HG03039 (cell line): ENCODE measurements around the gene IRAK4.
A peak's percentile ranks its signal among the peaks of the same experiment; 100 is the strongest.

Experiments
- ATAC-seq: cut with Tn5 transposase; IDR thresholded peaks from one replicate; pipeline ENCODE4 v1.9.1; 2021; ENCODE audit warnings: mild to moderate bottlenecking, moderate library complexity; ENCODE audit not compliant: unreplicated experiment

Gene IRAK4

GRCh38 chr12:43764528-43764927, 5.8 kb downstream of the IRAK4 start:
- no peak for ATAC-seq

- no peak for ATAC-seq
Observed at GRCh38 chr12:43766291-43766690, 7.5 kb downstream of the IRAK4 start.

- no peak for ATAC-seq
Observed at GRCh38 chr12:43776498-43776897, 17.7 kb downstream of the IRAK4 start.

DNA sequence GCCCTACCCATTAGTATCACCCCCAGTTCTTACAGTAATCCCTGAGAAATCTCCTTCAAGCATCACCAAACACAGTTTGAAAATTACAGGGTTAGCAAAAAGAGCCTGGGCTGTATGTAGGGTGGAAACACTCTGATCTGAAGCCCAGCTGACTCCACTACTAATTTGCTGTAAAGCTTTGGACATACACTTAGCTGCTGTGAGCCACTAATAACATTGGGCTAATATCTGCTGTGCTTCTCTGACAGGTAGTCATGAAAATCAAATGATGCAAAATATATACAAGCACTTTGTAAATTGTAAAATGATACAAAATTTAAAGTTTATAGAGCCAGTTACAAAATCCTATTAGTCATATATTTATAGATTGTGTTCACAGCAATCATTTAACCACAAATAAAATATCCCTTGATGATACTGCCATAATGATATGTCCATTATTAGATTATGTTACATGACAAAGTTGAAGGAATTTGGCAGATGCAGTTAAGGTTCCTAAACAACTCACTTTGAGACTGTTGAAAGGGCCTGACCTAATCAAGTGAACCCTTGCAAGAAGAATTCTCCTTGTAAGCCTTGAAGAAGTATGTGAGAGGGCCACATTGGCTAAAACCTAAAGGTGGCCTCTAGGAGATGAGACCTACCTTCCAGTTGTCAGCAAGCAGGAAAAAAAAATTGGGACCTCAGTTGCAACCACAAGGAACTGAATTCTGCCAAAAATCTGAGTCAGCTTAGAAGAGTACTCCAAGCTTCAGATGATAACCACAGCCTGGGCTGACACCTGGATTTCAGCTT, 28.3 kb downstream of the IRAK4 start:
- no peak for ATAC-seq

DNA sequence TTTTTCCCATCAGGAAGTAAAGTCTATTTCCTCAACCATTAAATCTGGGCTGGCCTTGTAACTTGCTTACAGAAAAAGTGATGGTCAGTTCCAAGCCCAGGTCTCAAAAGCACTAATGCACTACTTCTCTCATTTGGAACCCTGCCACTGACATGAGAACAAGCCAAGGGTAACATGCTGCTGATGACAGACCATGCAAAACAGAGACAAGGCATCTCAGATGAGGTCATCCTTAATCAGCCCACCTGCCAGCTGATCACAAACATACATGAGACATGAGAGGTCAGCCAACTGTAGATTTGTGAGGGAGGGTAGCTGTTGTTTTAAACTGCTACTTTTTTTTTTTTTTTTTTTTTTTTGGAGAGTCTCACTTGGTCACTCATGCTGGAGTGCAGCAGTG, 31.2 kb downstream of the IRAK4 start:
- ATAC-seq = no peak

- no peak for ATAC-seq
Observed at GRCh38 chr12:43795716-43796280, 37.0 kb downstream of the IRAK4 start.

GRCh38 chr12:43797561-43798217, 38.9 kb downstream of the IRAK4 start:
- no peak for ATAC-seq

DNA sequence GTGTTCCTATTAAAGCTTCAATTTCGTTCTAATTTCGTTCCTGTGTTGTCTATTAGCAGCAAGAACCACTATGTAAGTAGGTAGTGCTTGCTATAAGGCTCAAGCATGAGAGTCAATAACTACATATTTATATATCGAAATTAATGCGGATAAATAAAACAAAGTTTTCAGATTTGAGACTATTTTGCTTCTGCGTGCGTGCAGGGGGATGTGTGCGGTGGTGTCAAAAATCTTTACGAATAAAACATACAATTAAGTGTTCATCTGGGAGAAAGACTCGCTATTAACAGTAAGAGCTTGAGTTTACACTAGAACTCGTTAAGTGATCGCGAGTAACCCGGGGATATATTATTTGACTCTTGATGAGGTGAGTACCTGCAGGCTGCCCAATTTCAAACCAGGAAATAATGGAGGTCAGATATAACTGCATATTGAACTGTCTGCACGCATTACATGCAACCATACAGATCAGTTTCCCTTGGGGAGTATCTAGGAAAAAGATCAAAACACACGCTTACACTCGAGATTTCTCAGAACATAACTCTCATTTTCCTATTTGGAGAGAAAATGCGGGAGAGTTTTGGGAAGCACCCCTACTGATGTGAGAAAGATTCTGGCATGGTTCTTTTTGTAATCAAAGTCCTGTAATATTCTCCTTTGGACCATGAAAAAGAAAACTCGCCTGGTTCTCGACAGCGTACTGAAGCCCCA, 46.6 kb downstream of the IRAK4 start:
- no peak for ATAC-seq

DNA sequence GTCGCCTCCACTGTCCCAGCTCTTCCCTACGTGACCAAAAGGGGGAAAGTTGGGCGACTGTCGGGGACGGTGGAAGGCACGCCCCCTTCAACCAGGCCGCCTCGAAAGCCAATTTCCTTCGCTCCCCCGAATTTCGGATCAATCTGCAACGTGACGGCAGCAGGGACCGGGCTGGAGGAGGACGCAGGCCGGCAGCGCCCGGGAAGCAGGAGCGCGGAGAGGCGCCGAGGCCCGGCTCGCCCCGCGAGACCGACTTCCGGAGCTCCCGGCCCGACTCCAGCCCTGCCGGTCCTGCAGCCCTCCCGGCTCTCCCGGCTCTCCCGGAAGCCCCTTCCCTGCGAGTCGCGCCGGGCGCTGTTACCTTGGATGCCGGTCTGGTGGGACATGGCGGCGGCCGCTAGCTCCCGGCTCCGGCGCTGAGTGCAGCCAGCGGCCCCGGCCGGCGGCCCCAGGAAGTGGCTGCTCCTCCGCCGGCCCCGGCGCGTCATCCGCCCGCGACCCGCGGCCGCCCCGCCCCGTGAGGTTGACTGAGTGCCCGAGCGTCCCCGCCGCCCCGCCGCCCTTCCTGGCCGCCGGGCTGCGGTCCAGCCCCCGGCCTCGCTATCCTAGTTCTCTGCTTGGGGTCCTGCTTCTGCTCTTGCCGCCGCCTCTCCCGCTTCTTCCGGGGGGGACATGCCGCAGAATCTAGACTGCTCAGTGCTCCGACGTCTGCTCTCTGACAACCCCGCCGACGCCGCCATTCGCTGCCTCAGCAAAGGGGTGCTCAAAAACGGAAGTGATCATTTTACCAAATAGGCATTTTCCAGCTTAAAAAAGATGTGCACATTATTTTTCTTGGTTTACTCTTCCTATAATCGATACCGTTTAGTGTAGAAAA, 47.3 kb downstream of the IRAK4 start, which contains the start of gene TWF1:
TSS of gene TWF1 (minus strand) at position 458 of the 877 bp plus-strand sequence. CDS start at position 386, 72 bp downstream.
- ATAC-seq = peak; percentile 94

DNA sequence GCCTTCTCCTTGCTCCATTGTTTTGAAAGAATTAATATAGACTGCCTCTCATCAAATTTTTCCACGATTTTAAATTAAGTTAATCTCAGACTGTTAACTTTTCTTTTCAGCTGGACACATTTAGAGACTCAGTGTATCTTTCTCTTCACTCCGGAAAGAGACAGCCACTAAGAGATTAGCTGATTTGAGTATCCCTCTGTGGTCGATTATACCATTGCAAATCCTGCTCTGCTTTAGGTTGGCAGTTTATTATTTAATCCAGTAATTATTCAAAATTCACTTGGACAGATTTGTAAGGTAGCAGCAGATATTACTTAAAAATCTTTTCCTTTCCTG, 48.0 kb downstream of the IRAK4 start:
- no peak for ATAC-seq

GRCh38 chr12:43807386-43807785, 48.6 kb downstream of the IRAK4 start:
- ATAC-seq = no peak

DNA sequence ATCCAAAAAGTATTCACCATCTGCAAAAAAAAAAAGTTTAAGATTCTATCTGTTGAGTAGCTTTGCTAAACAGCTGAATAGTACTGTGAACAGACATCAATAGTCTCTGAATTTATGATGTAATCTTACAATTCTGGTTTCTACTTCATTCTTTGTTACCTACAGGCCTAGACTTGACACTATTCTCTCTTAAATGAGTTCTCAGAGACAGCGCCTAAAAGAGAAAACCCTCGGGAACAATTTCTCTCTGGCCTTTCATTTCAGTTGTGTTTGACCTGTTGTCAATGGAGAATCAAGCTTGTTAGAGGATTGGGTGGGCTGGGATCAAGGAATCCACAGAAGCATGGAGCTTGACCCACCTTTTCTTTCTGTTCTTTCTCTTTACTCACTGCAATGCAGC, 53.3 kb downstream of the IRAK4 start:
- no peak for ATAC-seq

DNA sequence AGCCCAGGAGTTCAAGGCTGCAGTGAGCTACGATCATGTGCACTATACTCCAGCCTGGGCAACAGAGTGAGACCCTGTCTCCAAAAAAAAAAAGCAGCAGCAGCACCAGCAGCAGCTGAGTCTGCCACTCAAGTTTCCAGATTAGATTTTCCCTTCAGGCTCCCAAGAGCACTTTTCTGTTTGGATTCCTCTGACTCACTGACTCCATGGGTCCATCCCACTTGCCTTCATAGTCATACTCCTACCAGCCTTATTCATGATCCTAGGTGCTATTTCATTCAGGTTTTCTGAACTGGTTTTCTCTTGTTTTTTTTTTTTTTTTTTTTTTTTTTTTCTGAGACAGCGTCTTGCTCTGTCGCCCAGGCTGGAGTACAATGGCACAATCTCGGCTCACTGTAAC, 54.2 kb downstream of the IRAK4 start:
- ATAC-seq = no peak

GRCh38 chr12:43815416-43815815, 56.7 kb downstream of the IRAK4 start:
- no peak for ATAC-seq

- no peak for ATAC-seq
Observed at GRCh38 chr12:43816168-43816567, 57.4 kb downstream of the IRAK4 start.

DNA sequence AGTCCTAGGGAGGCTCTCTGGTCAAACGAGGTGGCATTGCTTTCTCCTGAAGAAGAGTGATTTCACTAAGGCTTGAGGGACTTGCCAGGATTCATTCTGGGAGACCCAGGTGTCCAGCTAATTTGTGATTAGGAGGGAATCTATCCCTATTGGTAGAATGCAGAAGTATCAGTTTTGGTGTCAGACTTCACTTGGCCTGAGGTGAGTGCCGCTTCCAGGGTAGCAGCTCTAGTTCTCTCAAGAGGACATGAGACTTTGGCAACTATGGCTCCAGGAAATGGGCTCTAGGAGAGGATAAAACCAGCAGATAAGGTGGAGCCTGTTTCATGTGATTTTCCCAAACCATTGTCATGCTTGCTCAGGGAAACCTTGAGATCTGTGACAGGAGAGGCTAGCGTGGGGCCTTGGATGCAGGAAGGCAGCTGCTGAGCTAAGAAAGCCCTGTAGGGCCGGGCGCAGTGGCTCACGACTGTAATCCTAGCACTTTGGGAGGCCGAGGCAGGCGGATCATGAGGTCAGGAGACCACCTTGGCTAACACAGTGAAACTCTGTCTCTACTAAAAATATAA, 65.5 kb downstream of the IRAK4 start:
- ATAC-seq = no peak

DNA sequence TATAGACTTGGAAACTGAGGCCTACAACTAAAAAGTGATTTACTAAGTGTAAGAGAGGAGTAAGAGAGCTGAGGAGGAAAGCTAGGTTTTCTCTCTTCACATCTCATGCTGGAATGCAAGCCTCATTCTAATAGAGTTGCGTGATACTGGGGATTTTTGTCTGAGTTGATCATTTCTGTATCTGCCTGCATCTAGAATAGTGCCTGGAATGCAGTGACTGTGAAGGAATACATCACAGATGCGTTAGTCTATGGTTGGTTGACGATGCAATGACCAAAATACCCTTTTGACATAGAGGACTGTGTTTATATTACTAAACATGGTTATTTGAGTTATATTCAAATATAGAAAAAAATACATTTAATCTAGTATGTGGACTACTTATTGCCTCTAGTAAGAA, 67.9 kb downstream of the IRAK4 start:
- no peak for ATAC-seq

DNA sequence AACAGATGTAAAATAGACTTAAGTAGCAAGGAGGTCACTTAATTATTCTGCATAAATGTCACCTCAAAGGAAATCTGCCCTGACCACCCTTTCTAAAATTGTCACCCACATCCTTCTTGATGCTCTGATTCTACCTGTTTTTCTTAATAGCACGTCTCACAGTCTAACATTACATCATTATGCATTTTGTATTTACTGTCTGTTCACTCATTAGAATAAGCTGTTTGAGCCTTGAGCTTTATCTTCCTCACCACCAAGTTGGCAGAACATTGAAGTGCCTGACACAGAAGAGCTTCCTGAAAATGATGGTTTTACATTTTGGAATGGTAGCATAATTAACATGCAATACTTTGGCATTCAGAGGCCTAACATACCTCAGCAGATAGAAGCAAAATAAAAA, 68.3 kb downstream of the IRAK4 start:
- ATAC-seq = no peak

DNA sequence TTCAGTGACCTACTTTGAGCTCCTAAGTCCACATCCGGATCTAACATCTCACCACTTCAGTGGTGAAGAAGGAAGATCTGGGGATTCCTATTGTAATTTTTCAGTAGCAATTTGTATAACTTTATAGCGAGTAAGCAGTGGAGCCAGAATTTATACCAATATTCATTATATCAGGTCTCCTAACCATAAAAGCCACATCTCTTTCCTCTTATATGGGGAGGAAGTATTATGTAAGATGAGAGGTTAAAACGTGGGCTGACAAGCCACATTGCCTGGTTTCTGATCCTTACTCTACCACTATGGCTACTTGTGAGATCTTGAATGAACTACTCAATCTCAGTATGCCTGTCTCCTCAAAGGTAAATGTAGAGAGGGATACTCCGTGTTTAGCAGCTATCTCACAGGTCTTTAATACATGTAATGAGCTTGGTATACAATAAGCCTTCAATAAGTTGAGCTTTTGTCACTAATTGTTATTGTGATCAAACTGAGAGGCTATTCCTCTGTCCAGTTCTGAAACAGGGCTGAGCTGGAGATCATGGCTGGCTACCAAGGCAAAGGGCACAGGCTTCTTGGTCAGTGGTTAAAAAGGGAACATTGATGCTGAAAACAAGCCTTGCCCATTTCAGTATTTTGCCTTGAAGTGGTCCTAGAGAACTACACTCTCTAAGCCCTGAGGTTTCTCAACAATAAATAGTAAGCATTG, 73.9 kb downstream of the IRAK4 start:
- ATAC-seq = no peak

- ATAC-seq = peak; percentile 5
Observed at GRCh38 chr12:43835264-43835655, 76.5 kb downstream of the IRAK4 start.
